HG02642 (cell line): Measurements from ENCODE around the gene MCU.
"Not testable (repeated sequence)": the region's sequence is repeated elsewhere in the genome, so short reads cannot be mapped to it uniquely, and the experiment has no call there.

Experiments
- ATAC-seq: cut with Tn5 transposase; IDR thresholded peaks from one replicate; pipeline ENCODE4 v1.9.1; 2021; ENCODE audit warnings: mild to moderate bottlenecking; ENCODE audit not compliant: unreplicated experiment, poor library complexity

The MCU gene

GRCh38 chr10:72885953-72886352, 194.0 kb downstream of the MCU start:
- no peak for ATAC-seq

DNA sequence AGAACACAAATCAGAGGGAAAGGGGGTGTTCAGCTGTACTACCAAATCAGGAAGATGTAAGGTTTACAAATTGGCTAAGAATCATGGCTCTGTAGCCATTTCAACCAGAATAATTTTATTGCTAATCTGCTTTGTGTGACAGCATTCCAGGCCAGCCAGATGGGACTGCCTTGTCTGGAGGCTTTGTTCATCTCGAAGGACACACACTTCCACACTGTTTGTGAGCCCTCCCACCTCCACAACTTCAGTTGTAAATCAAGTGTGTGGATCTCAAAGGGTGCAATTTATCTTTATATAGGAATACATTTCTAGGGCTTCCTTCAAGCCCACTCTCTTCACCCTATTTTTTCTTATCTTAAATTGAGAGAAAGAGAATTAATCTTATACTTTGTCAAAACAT, 194.7 kb downstream of the MCU start:
- no peak for ATAC-seq

GRCh38 chr10:72887043-72887442, 195.1 kb downstream of the MCU start:
- ATAC-seq, result no peak

DNA sequence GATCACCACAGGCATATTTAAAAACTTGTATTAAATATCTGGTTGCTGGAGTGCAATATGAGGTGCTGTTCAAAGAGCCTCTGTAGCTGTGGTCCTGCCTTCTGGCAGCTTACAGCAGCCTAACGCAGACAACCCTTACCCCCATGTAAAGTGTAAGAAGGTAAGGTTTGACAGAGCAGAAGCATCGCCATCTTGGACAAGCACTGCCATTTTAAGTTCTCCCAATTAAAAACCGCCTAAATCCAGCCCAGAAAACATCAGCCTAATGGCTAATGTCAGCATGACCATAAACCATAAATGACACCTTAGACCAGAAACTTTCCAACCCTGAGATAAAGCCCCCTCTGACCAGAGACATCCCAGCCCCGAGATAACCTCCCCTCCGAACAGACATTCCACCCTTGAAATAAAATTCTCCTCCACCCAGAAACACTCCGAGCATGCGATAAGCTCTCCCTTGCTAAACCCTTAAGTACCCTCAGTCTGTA, 196.3 kb downstream of the MCU start:
- ATAC-seq, result no peak

DNA sequence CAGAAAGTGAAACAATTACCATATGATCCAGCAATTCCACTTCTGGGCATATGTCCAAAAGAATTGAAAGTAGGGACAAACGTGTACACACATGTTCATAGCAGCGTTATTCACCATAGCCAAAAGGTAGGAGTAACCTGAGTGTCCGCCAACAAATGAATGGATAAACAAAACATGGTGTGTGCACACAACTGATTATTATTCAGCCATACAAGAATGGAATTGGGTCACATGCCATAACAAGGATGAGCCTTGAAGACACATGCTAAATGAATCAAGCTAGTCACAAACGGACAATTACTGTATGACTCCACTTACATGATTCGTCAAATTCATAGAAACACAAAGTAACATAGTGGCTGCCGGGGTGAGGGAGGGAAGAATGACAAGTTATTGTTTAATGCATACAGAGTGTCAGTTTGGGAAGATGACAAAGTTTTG, 197.5 kb downstream of the MCU start:
- ATAC-seq, result no peak

DNA sequence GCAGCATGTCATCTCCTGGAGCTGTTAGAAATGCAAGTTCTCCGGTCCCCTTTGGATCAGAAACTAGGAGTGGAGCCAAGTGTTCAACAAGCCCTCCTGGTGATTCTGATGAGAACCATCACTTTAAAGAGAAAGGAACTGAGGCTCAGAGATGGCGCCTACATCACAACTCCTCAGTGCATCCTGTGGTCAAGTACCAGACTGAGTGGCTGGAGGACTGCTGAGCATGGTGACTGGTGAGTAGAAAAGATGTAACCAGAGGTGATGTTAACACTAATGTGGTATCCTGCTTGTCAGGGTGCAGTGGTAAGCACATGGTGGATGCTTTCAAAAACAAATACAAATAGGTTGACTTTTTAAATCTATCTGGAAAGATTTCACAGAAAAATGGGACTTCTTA, 198.1 kb downstream of the MCU start:
- ATAC-seq, result no peak

GRCh38 chr10:72893136-72893798, 201.3 kb downstream of the MCU start, which contains the start of gene OIT3:
Gene OIT3, plus strand, starts transcription at chr10:72893739. Its CDS starts 60 bp downstream, at chr10:72893799.
- no peak for ATAC-seq

DNA sequence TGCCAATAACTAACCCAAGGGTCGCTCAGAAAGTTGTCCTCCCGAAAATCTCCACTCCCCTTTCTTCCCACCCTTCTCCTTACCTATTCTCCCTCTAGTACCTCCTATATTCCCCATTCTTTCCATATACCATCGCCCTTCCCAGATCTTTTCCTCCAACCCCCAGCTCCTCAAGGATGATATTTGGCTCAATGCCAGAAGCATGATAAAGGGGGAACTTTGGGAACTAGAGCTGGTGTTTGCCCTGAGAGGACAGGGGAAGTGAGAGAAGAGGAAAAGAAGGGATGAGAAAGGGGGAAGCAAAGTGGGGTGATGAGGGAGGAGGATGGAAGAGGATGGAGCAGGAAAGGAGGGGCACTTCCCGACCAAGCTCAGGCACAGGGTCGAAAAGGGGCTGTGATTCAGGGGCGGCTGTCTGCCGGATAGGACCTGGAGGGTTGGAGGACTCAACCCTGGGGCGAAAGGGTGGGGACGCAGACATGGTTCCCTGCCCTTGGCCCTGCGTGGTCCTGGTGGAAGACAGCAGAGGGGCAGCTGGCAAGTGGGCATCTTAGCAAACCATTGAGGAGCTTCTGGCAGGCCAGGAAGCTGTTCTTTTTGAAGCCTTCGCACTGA, 203.4 kb downstream of the MCU start:
- ATAC-seq, result no peak

- no peak for ATAC-seq
Measured at GRCh38 chr10:72898616-72899015, 206.7 kb downstream of the MCU start.

- no peak for ATAC-seq
Measured at GRCh38 chr10:72899545-72899944, 207.6 kb downstream of the MCU start.

DNA sequence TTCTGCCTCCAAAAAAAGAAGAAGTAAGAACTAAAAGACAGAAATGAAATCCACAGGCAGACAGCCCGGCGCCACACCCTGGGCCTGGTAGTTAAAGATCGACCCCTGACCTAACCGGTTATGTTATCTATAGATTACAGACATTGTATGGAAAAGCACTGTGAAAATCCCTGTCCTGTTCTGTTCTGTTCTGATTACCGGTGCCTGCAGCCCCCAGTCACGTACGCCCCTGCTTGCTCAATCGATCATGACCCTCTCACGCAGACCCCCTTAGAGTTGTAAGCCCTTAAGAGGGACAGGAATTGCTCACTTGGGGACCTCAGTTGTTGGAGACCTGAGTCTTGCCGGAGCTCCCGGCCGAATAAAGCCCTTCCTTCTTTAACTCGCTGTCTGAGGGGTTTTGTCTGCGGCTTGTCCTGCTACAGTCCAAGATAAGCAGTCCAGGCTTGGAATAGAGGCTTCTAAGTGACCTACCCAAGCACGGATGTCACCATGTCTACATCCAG, 212.1 kb downstream of the MCU start:
- not testable (repeated sequence) for ATAC-seq

DNA sequence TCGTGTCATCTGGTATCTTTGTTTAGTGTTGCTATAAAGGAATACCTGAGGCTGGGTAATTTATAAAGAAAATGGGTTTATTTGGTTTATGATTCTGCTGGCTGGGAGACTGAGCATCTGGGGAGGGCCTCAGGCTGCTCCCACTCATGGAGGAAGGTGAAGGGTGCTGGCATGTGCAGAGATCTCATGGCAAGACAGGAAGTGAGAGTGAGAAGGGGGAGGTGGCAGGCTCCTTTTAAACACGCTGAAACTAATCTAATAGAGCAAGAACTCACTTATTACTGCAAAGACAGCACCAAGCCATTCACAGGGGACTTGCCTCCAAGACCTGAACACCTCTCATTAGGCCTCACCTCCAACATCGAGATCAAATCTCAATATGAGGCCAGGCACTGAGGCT, 212.9 kb downstream of the MCU start:
- ATAC-seq, result no peak

DNA sequence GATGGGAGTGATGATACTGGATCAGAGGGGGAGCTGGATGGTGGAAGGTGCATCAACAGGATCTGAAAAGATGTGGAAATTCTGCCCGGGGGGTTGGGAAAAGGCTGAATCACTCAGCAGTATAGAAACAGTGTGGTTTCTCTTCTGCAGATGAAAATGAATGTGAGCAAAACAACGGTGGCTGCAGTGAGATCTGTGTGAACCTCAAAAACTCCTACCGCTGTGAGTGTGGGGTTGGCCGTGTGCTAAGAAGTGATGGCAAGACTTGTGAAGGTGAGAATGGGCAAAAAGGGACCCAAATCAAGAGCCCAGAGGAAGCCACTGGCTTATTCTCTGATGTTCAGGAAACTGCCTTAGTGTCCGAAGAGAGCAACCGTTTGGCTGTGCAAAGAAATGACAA, 214.5 kb downstream of the MCU start:
- ATAC-seq, result no peak

- no peak for ATAC-seq
Measured at GRCh38 chr10:72910705-72911104, 218.8 kb downstream of the MCU start.

DNA sequence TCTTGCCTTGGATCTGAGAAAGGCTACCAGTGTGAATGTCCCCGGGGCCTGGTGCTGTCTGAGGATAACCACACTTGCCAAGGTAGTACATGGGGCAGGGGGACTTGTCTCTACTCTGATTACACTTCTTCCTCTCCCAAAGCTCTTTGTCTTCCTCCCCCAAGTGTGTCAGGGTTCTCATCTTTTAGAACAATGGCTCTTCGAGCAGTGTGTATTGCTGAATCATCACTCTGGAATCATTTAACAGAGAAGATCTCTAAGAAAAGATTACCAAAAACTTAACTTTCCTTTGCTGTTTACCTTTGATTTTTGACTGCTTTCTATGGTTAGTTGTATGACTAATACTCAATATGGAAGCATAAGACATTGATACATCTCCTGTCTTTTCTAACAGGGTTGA, 219.8 kb downstream of the MCU start:
- no peak for ATAC-seq

- ATAC-seq, result no peak
Measured at GRCh38 chr10:72912736-72913135, 220.8 kb downstream of the MCU start.

GRCh38 chr10:72913287-72913686, 221.3 kb downstream of the MCU start:
- ATAC-seq, result no peak

DNA sequence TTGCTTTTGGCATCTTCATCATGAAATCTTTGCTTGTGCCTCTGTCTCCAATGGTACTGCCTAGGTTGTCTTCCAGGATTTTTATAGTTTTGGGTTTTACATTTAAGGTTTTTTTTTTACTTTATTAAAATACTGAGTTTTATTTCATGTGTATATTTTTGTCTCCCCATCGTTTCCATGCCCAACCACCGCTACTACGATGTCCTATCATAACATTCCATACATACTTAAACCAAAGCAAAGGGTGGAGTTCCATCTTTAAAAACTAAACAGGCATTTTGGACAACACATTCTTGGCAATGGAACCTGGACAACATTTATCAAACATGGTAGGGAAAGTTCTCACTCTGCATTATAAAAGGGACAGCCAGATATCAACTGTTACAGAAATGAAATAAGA, 225.3 kb downstream of the MCU start:
- not testable (repeated sequence) for ATAC-seq

- ATAC-seq, result not testable (repeated sequence)
Measured at GRCh38 chr10:72917803-72918332, 225.9 kb downstream of the MCU start.

GRCh38 chr10:72918352-72918751, 226.4 kb downstream of the MCU start:
- ATAC-seq, result no peak

DNA sequence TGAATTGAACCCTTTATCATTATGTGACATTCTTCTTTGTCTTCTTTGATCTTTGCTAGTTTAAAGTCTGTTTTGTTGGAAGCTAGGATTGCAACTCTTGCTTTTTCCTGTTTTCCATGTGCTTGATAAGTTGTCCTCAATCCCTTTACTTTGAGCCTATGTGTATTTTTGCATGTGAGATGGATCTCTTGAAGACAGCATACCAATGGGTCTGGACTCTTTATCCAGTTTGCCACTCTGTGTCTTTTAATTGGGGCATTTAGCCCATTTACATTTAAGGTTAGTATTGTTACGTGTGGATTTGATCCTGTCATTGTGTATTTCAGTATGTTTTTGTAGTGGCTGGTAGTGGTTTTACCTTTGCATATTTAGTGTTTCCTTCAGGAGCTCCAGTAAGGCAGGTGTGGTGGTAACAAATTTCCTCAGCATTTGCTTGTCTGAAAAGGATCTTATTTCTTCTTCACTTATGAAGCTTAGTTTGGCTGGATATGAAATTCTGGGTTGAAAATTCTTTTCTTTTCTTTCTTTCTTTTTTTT, 229.3 kb downstream of the MCU start:
- ATAC-seq, result not testable (repeated sequence)
